Measurements from ENCODE around the gene CENPL. TPM values are rescaled to one million over a fixed set of nuclear protein-coding genes. Genes with fewer than 3 reads are reported as not detected.

The CENPL gene
- total and polyA plus RNA-seq, 9 of the 15 experiments (the other 6 are each of a cell fraction or from before 2014, with no cell fraction given): 33.0 to 52.7 (median 39.7) TPM

DNA sequence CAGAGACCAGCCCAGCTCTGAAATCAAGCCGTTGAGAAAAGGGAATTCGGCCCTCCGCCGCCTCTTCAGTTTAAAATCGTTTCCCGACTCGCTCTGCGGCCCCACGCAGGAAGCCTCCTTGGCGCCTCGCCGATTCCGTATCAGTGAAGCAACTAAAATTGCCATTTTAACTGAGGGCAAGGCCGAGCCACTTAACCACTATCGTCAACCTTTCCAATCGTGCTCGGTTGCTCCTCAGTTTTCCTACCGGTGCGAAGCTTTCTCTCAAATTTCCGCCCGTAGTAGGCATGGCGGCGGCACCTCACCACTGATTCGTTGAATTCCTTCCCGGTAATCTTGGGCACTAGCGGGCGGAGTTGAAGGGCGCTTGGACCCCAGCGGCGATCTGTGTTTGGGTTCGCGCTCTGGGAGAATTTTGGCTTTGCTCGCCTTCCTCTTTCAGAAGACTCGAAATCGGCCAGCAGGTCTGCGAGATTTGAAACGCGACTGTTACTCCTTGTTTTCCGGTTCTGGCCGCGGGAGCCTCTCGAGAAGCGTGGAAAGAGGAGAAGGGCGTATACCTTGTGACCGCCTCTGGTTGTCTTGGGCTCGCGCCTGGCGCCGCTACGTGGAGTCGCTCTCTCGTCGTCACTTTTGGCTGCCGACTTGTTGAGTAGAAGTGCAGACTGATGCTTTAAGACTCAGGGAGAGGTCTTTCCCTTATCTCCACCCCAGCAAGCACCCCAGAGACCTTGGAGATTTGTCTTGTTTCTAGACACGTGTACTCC lies at the start of gene CENPL, which contains the start of gene DARS2 (continued):
- TF ChIP-seq, protein P1, sequence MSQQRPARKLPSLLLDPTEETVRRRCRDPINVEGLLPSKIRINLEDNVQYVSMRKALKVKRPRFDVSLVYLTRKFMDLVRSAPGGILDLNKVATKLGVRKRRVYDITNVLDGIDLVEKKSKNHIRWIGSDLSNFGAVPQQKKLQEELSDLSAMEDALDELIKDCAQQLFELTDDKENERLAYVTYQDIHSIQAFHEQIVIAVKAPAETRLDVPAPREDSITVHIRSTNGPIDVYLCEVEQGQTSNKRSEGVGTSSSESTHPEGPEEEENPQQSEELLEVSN (IDR thresholded peaks at IDR 0.05; ENCODE audit: borderline replicate concordance in 1 of 2, extremely low read depth in 1 of 2, insufficient read depth in 1 of 2, insufficient read length in 1 of 2, low read depth in 1 of 2, low read length in 1 of 2, poor library complexity in 1 of 2, severe bottlenecking in 1 of 2): peak in 1 of 2 experiments; percentile 33
- TF ChIP-seq TCFL5 (CRISPR knock-in tag; conservative IDR thresholded peaks at IDR 0.05) (no peak), SIN3A (IDR thresholded peaks at IDR 0.05; ENCODE audit: borderline replicate concordance in 2 of 2, control insufficient read depth in 1 of 2, low read depth in 2 of 2, low read length in 2 of 2) (peak; percentile 62 to 90; a peak in 2 of 4 replicates), SPI1 (IDR thresholded peaks at IDR 0.05; ENCODE audit: borderline replicate concordance, low read depth, low read length) (0 out of 2 replicates have a peak, but pooled peaks have one; percentile 52), HSF4 (CRISPR knock-in tag; IDR thresholded peaks at IDR 0.05; ENCODE audit: borderline replicate concordance) (no peak), PRPF4 (IDR thresholded peaks at IDR 0.05; ENCODE audit: insufficient read depth, low read depth, low read length, poor library complexity, severe bottlenecking) (no peak), NEUROD1 (IDR thresholded peaks at IDR 0.05; ENCODE audit: borderline replicate concordance, low read depth, low read length, partially characterized antibody) (no peak), C11orf30 (IDR thresholded peaks at IDR 0.05; ENCODE audit: low read depth) (peak; percentile 93), ESRRA (IDR thresholded peaks at IDR 0.05; ENCODE audit: borderline replicate concordance, low read depth) (peak; percentile 80), KAT7 (CRISPR knock-in tag; IDR thresholded peaks at IDR 0.05; ENCODE audit: borderline replicate concordance) (peak; percentile 68; the same call in 1 of the 2 replicates), ZNF431 (CRISPR knock-in tag; IDR thresholded peaks at IDR 0.05) (peak; percentile 60; the same call in 1 of the 2 replicates), ZNF583 (CRISPR knock-in tag; IDR thresholded peaks at IDR 0.05) (0 out of 2 replicates have a peak, but pooled peaks have one; percentile 13)
- TF ChIP-seq, protein P2, sequence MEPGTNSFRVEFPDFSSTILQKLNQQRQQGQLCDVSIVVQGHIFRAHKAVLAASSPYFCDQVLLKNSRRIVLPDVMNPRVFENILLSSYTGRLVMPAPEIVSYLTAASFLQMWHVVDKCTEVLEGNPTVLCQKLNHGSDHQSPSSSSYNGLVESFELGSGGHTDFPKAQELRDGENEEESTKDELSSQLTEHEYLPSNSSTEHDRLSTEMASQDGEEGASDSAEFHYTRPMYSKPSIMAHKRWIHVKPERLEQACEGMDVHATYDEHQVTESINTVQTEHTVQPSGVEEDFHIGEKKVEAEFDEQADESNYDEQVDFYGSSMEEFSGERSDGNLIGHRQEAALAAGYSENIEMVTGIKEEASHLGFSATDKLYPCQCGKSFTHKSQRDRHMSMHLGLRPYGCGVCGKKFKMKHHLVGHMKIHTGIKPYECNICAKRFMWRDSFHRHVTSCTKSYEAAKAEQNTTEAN (CRISPR knock-in tag; IDR thresholded peaks at IDR 0.05): peak; percentile 81; the same call in 1 of the 2 replicates
- TF ChIP-seq, protein P3, sequence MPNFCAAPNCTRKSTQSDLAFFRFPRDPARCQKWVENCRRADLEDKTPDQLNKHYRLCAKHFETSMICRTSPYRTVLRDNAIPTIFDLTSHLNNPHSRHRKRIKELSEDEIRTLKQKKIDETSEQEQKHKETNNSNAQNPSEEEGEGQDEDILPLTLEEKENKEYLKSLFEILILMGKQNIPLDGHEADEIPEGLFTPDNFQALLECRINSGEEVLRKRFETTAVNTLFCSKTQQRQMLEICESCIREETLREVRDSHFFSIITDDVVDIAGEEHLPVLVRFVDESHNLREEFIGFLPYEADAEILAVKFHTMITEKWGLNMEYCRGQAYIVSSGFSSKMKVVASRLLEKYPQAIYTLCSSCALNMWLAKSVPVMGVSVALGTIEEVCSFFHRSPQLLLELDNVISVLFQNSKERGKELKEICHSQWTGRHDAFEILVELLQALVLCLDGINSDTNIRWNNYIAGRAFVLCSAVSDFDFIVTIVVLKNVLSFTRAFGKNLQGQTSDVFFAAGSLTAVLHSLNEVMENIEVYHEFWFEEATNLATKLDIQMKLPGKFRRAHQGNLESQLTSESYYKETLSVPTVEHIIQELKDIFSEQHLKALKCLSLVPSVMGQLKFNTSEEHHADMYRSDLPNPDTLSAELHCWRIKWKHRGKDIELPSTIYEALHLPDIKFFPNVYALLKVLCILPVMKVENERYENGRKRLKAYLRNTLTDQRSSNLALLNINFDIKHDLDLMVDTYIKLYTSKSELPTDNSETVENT (CRISPR knock-in tag; IDR thresholded peaks at IDR 0.05): peak; percentile 51; the same call in 1 of the 2 replicates
- TF ChIP-seq, protein P4, sequence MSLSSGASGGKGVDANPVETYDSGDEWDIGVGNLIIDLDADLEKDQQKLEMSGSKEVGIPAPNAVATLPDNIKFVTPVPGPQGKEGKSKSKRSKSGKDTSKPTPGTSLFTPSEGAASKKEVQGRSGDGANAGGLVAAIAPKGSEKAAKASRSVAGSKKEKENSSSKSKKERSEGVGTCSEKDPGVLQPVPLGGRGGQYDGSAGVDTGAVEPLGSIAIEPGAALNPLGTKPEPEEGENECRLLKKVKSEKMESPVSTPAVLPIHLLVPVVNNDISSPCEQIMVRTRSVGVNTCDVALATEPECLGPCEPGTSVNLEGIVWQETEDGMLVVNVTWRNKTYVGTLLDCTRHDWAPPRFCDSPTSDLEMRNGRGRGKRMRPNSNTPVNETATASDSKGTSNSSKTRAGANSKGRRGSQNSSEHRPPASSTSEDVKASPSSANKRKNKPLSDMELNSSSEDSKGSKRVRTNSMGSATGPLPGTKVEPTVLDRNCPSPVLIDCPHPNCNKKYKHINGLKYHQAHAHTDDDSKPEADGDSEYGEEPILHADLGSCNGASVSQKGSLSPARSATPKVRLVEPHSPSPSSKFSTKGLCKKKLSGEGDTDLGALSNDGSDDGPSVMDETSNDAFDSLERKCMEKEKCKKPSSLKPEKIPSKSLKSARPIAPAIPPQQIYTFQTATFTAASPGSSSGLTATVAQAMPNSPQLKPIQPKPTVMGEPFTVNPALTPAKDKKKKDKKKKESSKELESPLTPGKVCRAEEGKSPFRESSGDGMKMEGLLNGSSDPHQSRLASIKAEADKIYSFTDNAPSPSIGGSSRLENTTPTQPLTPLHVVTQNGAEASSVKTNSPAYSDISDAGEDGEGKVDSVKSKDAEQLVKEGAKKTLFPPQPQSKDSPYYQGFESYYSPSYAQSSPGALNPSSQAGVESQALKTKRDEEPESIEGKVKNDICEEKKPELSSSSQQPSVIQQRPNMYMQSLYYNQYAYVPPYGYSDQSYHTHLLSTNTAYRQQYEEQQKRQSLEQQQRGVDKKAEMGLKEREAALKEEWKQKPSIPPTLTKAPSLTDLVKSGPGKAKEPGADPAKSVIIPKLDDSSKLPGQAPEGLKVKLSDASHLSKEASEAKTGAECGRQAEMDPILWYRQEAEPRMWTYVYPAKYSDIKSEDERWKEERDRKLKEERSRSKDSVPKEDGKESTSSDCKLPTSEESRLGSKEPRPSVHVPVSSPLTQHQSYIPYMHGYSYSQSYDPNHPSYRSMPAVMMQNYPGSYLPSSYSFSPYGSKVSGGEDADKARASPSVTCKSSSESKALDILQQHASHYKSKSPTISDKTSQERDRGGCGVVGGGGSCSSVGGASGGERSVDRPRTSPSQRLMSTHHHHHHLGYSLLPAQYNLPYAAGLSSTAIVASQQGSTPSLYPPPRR (CRISPR knock-in tag; IDR thresholded peaks at IDR 0.05; ENCODE audit: borderline replicate concordance): no peak
